Tibial nerve (tissue), 4 donors: ENCODE results near the gene CDH4. TPM values are rescaled to one million over a fixed set of nuclear protein-coding genes. Genes with fewer than 3 reads are reported as not detected.

Source experiments
- DNase-seq, 2 donors: peaks; one replicate each; pipeline ENCODE4 v3.0.0-alpha.2; 2019; ENCODE audit warnings: low spot score in 2 of 2
- H3K27ac ChIP-seq, 4 donors: fragments of 200-600 bp; sonication (generic) in 3 of 4; one replicate each; pipeline ENCODE4 v1.5.1; 2017 to 2019; ENCODE audit warnings: mild to moderate bottlenecking in 1 of 4
- H3K27me3 ChIP-seq, 2 donors: fragments of 200-600 bp; sonication (generic) in 1 of 2; one replicate each; pipeline versions ENCODE4 v1.5.1 to v1.6.0; 2017 to 2019
- H3K36me3 ChIP-seq, 3 donors: fragments of 200-600 bp; sonication (generic); one replicate each; pipeline ENCODE4 v1.5.1; 2018 to 2019
- H3K4me1 ChIP-seq, 4 donors: fragments of 200-600 bp; sonication (generic) in 3 of 4; one replicate each; pipeline ENCODE4 v1.5.1; 2017 to 2019
- H3K4me3 ChIP-seq, 4 donors: fragments of 200-600 bp; sonication (generic) in 3 of 4; one replicate each; pipeline ENCODE4 v1.5.1; 2017 to 2019; ENCODE audit warnings: mild to moderate bottlenecking in 1 of 4, moderate library complexity in 1 of 4
- H3K9me3 ChIP-seq, 4 donors: fragments of 200-600 bp; sonication (generic) in 3 of 4; one replicate each; pipeline ENCODE4 v1.5.1; 2017 to 2019
- CTCF ChIP-seq, 5 experiments: fragments of 200-600 bp in 3 of 5; fragments of 450-650 bp in 2 of 5; sonication (generic) in 3 of 5; IDR thresholded peaks; one replicate each; pipeline ENCODE4 v1.5.1; 2016 to 2019; ENCODE audit warnings: antibody characterized with exemption in 5 of 5, mild to moderate bottlenecking in 3 of 5, moderate library complexity in 2 of 5
- EP300 ChIP-seq, 2 donors: sonication (generic); formaldehyde crosslinking; IDR thresholded peaks; one replicate each; pipeline ENCODE4 v1.6.1; 2017; ENCODE audit warnings: antibody characterized with exemption in 2 of 2, mild to moderate bottlenecking in 1 of 2
- POLR2A ChIP-seq, 2 donors: fragments of 450-650 bp; IDR thresholded peaks; one replicate each; pipeline ENCODE4 v1.6.1; 2017; ENCODE audit warnings: antibody characterized with exemption in 2 of 2, mild to moderate bottlenecking in 2 of 2, moderate library complexity in 2 of 2
- WGBS, 2 donors: methylation state at CpG; one replicate each; pipeline ENCODE4 v1.1.5; 2018; 5-methylcytosine and 5-hydroxymethylcytosine counted together
- total RNA-seq, 4 donors: library from RNA; depleted of rRNA; stranded (reverse); fragments of >200 nt; gene quantifications; one replicate each; pipeline ENCODE4 v1.1.0, GENCODE V29; 2016

CDH4 gene
- total RNA-seq, 4 donors from 2014 or later, result 0.78 to 2.3 (median 1.0) TPM

- Histone ChIP-seq H3K9me3 (no peaks in the 10 kb centered on the region), H3K4me1 (no peaks in the 10 kb centered on the region), H3K36me3 (no peaks in the 10 kb centered on the region), H3K27ac (no peak overlapping the region), H3K4me3 (no peak overlapping the region), H3K27me3 (no peaks in the 10 kb centered on the region)
- WGBS, 2 donors, result 88 to 95% methylated on average over 8 of the region's 8 CpGs
- TF ChIP-seq POLR2A (IDR thresholded peaks at IDR 0.05) (no peak), EP300 (IDR thresholded peaks at IDR 0.05) (no peak), CTCF (IDR thresholded peaks at IDR 0.05) (no peak)
- DNase-seq, result no peak
Observed at GRCh38 chr20:61303217-61303616, 51.2 kb downstream of the CDH4 start.

- H3K27ac ChIP-seq, result no peak overlapping the region
- WGBS, 2 donors, result 55 to 62% methylated on average over 12 of the region's 12 CpGs
- TF ChIP-seq EP300 (IDR thresholded peaks at IDR 0.05) (no peak), POLR2A (IDR thresholded peaks at IDR 0.05) (no peak), CTCF (IDR thresholded peaks at IDR 0.05) (no peak)
- no peaks in the 10 kb centered on the region for H3K36me3 ChIP-seq
- no peaks in the 10 kb centered on the region for H3K9me3 ChIP-seq
- no peak for DNase-seq
- H3K27me3 ChIP-seq, result no peaks in the 10 kb centered on the region
- H3K4me1 ChIP-seq, result no peaks in the 10 kb centered on the region
- H3K4me3 ChIP-seq, result no peak overlapping the region
Observed at GRCh38 chr20:61303675-61304074, 51.6 kb downstream of the CDH4 start.

GRCh38 chr20:61304750-61305149 is 52.7 kb downstream of the CDH4 start:
- H3K4me1 ChIP-seq, result no peaks in the 10 kb centered on the region
- TF ChIP-seq CTCF (IDR thresholded peaks at IDR 0.05) (no peak), EP300 (IDR thresholded peaks at IDR 0.05) (no peak), POLR2A (IDR thresholded peaks at IDR 0.05) (no peak)
- no peak overlapping the region for H3K27ac ChIP-seq
- H3K4me3 ChIP-seq, result no peak overlapping the region
- H3K36me3 ChIP-seq, result no peaks in the 10 kb centered on the region
- H3K9me3 ChIP-seq, result no peaks in the 10 kb centered on the region
- no peaks in the 10 kb centered on the region for H3K27me3 ChIP-seq
- WGBS, 2 donors, result 92 to 94% methylated on average over 8 of the region's 8 CpGs
- no peak for DNase-seq

GRCh38 chr20:61306937-61307475 is 54.9 kb downstream of the CDH4 start:
- Histone ChIP-seq H3K9me3 (no peaks in the 10 kb centered on the region), H3K27ac (no peak overlapping the region), H3K4me1 (no peaks in the 10 kb centered on the region), H3K27me3 (no peaks in the 10 kb centered on the region), H3K4me3 (no peak overlapping the region), H3K36me3 (no peaks in the 10 kb centered on the region)
- WGBS, 2 donors, result 83 to 85% methylated on average over 10 of the region's 10 CpGs
- TF ChIP-seq EP300 (IDR thresholded peaks at IDR 0.05) (no peak), POLR2A (IDR thresholded peaks at IDR 0.05) (no peak), CTCF (IDR thresholded peaks at IDR 0.05) (no peak)
- DNase-seq, result no peak

- Histone ChIP-seq H3K27me3 (no peaks in the 10 kb centered on the region), H3K4me3 (no peak overlapping the region), H3K36me3 (no peaks in the 10 kb centered on the region), H3K9me3 (no peaks in the 10 kb centered on the region), H3K27ac (no peak overlapping the region), H3K4me1 (no peaks in the 10 kb centered on the region)
- TF ChIP-seq POLR2A (IDR thresholded peaks at IDR 0.05), result no peak
- TF ChIP-seq CTCF (IDR thresholded peaks at IDR 0.05), result no peak
- TF ChIP-seq EP300 (IDR thresholded peaks at IDR 0.05), result no peak
- DNase-seq, result no peak
- 59 to 66% methylated on average over 15 of the region's 15 CpGs for WGBS, 2 donors
Observed at GRCh38 chr20:61307686-61308476, 55.8 kb downstream of the CDH4 start.
